BJ (cell line): ENCODE results near the gene DCAF10. TPM values are rescaled to one million over a fixed set of nuclear protein-coding genes. Genes with fewer than 3 reads are reported as not detected.

Experiments
- CTCF ChIA-PET: fragments of 350-600 bp; formaldehyde crosslinking; extraction: SDS; loops from one replicate; lab custom pipeline; 2021; ENCODE audit warnings: antibody characterized with exemption, inconsistent platforms; lab: Yijun Ruan, JAX
- POLR2A ChIA-PET: fragments of 300-600 bp; sonication (Branson Sonifier 250); formaldehyde crosslinking; extraction: SDS; loops from one replicate; lab custom pipeline; 2021; ENCODE audit warnings: antibody characterized with exemption; lab: Charles Lee
- DNase-seq: peaks from one replicate; pipeline ENCODE4 v3.0.0-alpha.2; 2011; ENCODE audit warnings: low read depth
- H3K27me3 ChIP-seq: 2 replicates; pipeline ENCODE4 v1.6.0; 2011; ENCODE audit warnings: low read length; ENCODE audit not compliant: control insufficient read depth, insufficient read depth
- H3K36me3 ChIP-seq: 2 replicates; pipeline ENCODE4 v1.5.1; 2011; ENCODE audit warnings: low read length; ENCODE audit not compliant: control insufficient read depth, insufficient read depth
- H3K4me3 ChIP-seq: 2 replicates; pipeline ENCODE4 v1.5.1; 2011; ENCODE audit warnings: low read depth, mild to moderate bottlenecking, control low read depth, low read length
- CTCF ChIP-seq: IDR thresholded peaks from 2 replicates; pipeline ENCODE4 v1.5.1; 2011; ENCODE audit warnings: low read depth, mild to moderate bottlenecking, control low read depth, inconsistent platforms, low read length, moderate library complexity; ENCODE audit not compliant: insufficient read depth
- polyA plus RNA-seq: library from polyadenylated mRNA; depleted of rRNA; stranded (reverse); fragments of >200 nt; gene quantifications from 2 replicates; pipeline ENCODE4 v1.2.3, GENCODE V29; 2011

The DCAF10 gene
- polyA plus RNA-seq, 1 experiment, result 22.0 TPM

GRCh38 chr9:37862530-37862929, 61.9 kb downstream of the DCAF10 start:
- no peak overlapping the region for H3K4me3 ChIP-seq
- H3K27me3 ChIP-seq, result no peaks in the 10 kb centered on the region
- H3K36me3 ChIP-seq, result peaks cover 15% of the 10 kb centered on the region
- TF ChIP-seq CTCF, result no peak
- ChIA-PET CTCF (interaction anchor here (0.6 to 0.7 kb wide), 2 partner anchors 31 to 40 kb away, joined by 3 to 4 read pairs; no protein-coding TSS in a partner anchor), POLR2A (no interaction called here)
- DNase-seq, result no peak

GRCh38 chr9:37870081-37870798, 69.6 kb downstream of the DCAF10 start:
- Histone ChIP-seq H3K27me3 (no peaks in the 10 kb centered on the region), H3K36me3 (0 out of 2 replicates have a peak, but pooled peaks cover 1% of the 10 kb centered on the region), H3K4me3 (no peak overlapping the region)
- no peak for TF ChIP-seq CTCF
- ChIA-PET POLR2A (no interaction called here), CTCF (interaction anchor here (1.9 kb wide), 1 partner anchor 13 kb away, joined by 4 read pairs; no protein-coding TSS in a partner anchor)
- DNase-seq, result no peak

GRCh38 chr9:37870799-37871176, 70.2 kb downstream of the DCAF10 start:
- Histone ChIP-seq H3K36me3 (0 out of 2 replicates have a peak, but pooled peaks cover 1% of the 10 kb centered on the region), H3K27me3 (no peaks in the 10 kb centered on the region), H3K4me3 (no peak overlapping the region)
- no peak for TF ChIP-seq CTCF
- ChIA-PET POLR2A (interaction anchor here (0.6 kb wide), 1 partner anchor 46 kb away, joined by 3 read pairs; no protein-coding TSS in a partner anchor), CTCF (interaction anchor here (0.7 to 1.9 kb wide), 2 partner anchors 11 to 13 kb away, joined by 3 to 4 read pairs; no protein-coding TSS in a partner anchor)
- no peak for DNase-seq

- POLR2A ChIA-PET, result no interaction called here
- no peak for DNase-seq
Observed at GRCh38 chr9:37873955-37874354, 73.4 kb downstream of the DCAF10 start.

More at GRCh38 chr9:37873955-37874354, 73.4 kb downstream of the DCAF10 start:
- no peaks in the 10 kb centered on the region for H3K27me3 ChIP-seq
- TF ChIP-seq CTCF, result no peak
- H3K4me3 ChIP-seq, result no peak overlapping the region
- CTCF ChIA-PET, result no interaction called here
- 0 out of 2 replicates have a peak, but pooled peaks cover 1% of the 10 kb centered on the region for H3K36me3 ChIP-seq
